BJ (cell line): ENCODE data around the gene PKD1L1. TPM values are rescaled to one million over a fixed set of nuclear protein-coding genes. Genes with fewer than 3 reads are reported as not detected.
"Not testable (repeated sequence)": the region's sequence is repeated elsewhere in the genome, so short reads cannot be mapped to it uniquely, and the experiment has no call there.

Source experiments
- CTCF ChIA-PET: fragments of 350-600 bp; formaldehyde crosslinking; extraction: SDS; loops from one replicate; lab custom pipeline; 2021; ENCODE audit warnings: antibody characterized with exemption, inconsistent platforms; lab: Yijun Ruan, JAX
- POLR2A ChIA-PET: fragments of 300-600 bp; sonication (Branson Sonifier 250); formaldehyde crosslinking; extraction: SDS; loops from one replicate; lab custom pipeline; 2021; ENCODE audit warnings: antibody characterized with exemption; lab: Charles Lee
- DNase-seq: peaks from one replicate; pipeline ENCODE4 v3.0.0-alpha.2; 2011; ENCODE audit warnings: low read depth
- H3K27me3 ChIP-seq: 2 replicates; pipeline ENCODE4 v1.6.0; 2011; ENCODE audit warnings: low read length; ENCODE audit not compliant: control insufficient read depth, insufficient read depth
- H3K36me3 ChIP-seq: 2 replicates; pipeline ENCODE4 v1.5.1; 2011; ENCODE audit warnings: low read length; ENCODE audit not compliant: control insufficient read depth, insufficient read depth
- H3K4me3 ChIP-seq: 2 replicates; pipeline ENCODE4 v1.5.1; 2011; ENCODE audit warnings: low read depth, mild to moderate bottlenecking, control low read depth, low read length
- CTCF ChIP-seq: IDR thresholded peaks from 2 replicates; pipeline ENCODE4 v1.5.1; 2011; ENCODE audit warnings: low read depth, mild to moderate bottlenecking, control low read depth, inconsistent platforms, low read length, moderate library complexity; ENCODE audit not compliant: insufficient read depth
- polyA plus RNA-seq: library from polyadenylated mRNA; depleted of rRNA; stranded (reverse); fragments of >200 nt; gene quantifications from 2 replicates; pipeline ENCODE4 v1.2.3, GENCODE V29; 2011

The PKD1L1 gene
- polyA plus RNA-seq, 1 experiment, result 0.13 TPM

- H3K27me3 ChIP-seq, result no peaks in the 10 kb centered on the region
- ChIA-PET POLR2A (no interaction called here), CTCF (no interaction called here)
- DNase-seq, result no peak
- no peak overlapping the region for H3K4me3 ChIP-seq
- no peak for TF ChIP-seq CTCF
- H3K36me3 ChIP-seq, result no peaks in the 10 kb centered on the region
Measured at GRCh38 chr7:47756636-47757035, 191.6 kb downstream of the PKD1L1 start.

- CTCF ChIA-PET, result interaction anchor here (1.0 kb wide), 1 partner anchor 16 kb away, joined by 3 read pairs; no protein-coding TSS in a partner anchor
- POLR2A ChIA-PET, result no interaction called here
- no peaks in the 10 kb centered on the region for H3K27me3 ChIP-seq
Measured at GRCh38 chr7:47755248-47755647, 193.0 kb downstream of the PKD1L1 start.

GRCh38 chr7:47751724-47752123 lies 196.5 kb downstream of the PKD1L1 start:
- H3K4me3 ChIP-seq, DNase-seq, H3K27me3 ChIP-seq, H3K36me3 ChIP-seq, CTCF ChIA-PET, POLR2A ChIA-PET: not testable (repeated sequence)

More at GRCh38 chr7:47755248-47755647, 193.0 kb downstream of the PKD1L1 start:
- TF ChIP-seq CTCF, result no peak
- no peaks in the 10 kb centered on the region for H3K36me3 ChIP-seq
- DNase-seq, result no peak
- H3K4me3 ChIP-seq, result no peak overlapping the region

GRCh38 chr7:47751043-47751442 lies 197.2 kb downstream of the PKD1L1 start:
- Histone ChIP-seq H3K4me3 (no peak overlapping the region), H3K27me3 (no peaks in the 10 kb centered on the region), H3K36me3 (no peaks in the 10 kb centered on the region)
- ChIA-PET CTCF (interaction anchor here (1.0 kb wide), 1 partner anchor 9 kb away, joined by 4 read pairs; no protein-coding TSS in a partner anchor), POLR2A (no interaction called here)
- no peak for TF ChIP-seq CTCF
- DNase-seq, result no peak

GRCh38 chr7:47748041-47748440 lies 200.2 kb downstream of the PKD1L1 start:
- POLR2A ChIA-PET, result no interaction called here
- CTCF ChIA-PET, result no interaction called here

More at GRCh38 chr7:47748041-47748440, 200.2 kb downstream of the PKD1L1 start:
- no peak for TF ChIP-seq CTCF
- no peak for DNase-seq
- H3K27me3 ChIP-seq, result no peaks in the 10 kb centered on the region
- no peak overlapping the region for H3K4me3 ChIP-seq
- H3K36me3 ChIP-seq, result no peaks in the 10 kb centered on the region
